Measurements from ENCODE around the gene PRC1. TPM values are rescaled to one million over a fixed set of nuclear protein-coding genes. Genes with fewer than 3 reads are reported as not detected.

The PRC1 gene
- total and polyA plus RNA-seq, 2 donors (not counting 1 experiment from before 2014, with no cell fraction given): 9.4 to 11.6 TPM

- H3K4me3 ChIP-seq (ENCODE audit: control extremely low read depth in 1 of 5, extremely low read depth in 1 of 5, insufficient read depth in 1 of 5, low read depth in 2 of 5, low read length in 4 of 5): no peak overlapping the region
- H3K27me3 ChIP-seq (replicated peaks in 1 of 4; ENCODE audit: control extremely low read depth in 1 of 4, control insufficient read depth in 3 of 4, insufficient read depth in 4 of 4, low read length in 3 of 4): no peaks in the 10 kb centered on the region
- H3K27ac ChIP-seq (ENCODE audit: low read length in 2 of 2): no peak overlapping the region
- H3K4me1 ChIP-seq (ENCODE audit: control insufficient read depth in 2 of 2, insufficient read depth in 2 of 2, low read length in 2 of 2): no peaks in the 10 kb centered on the region
- H3K4me2 ChIP-seq (replicated peaks; ENCODE audit: low read depth, low read length, poor library complexity, severe bottlenecking): no peak overlapping the region
- no peak for ATAC-seq (ENCODE audit: low read depth)
- intact Hi-C loops (cut with micrococcal nuclease): no loop called here
- H3K9ac ChIP-seq (ENCODE audit: low read length): no peak overlapping the region
- no peak for DNase-seq
- ChIA-PET POLR2A (no interaction called here), CTCF (interaction anchor here (0.6 to 0.7 kb wide), 2 partner anchors 14 to 649 kb away, joined by 3 to 4 read pairs; no protein-coding TSS in a partner anchor)
- peaks cover 0 to 13% of the 10 kb centered on the region in 2 experiments for H3K36me3 ChIP-seq (replicated peaks in 1 of 2; ENCODE audit: control extremely low read depth in 1 of 2, control insufficient read depth in 1 of 2, extremely low read depth in 1 of 2, insufficient read depth in 2 of 2, low read length in 1 of 2)
- H4K20me1 ChIP-seq (ENCODE audit: control insufficient read depth, insufficient read depth, low read length, poor library complexity, severe bottlenecking): no peaks in the 10 kb centered on the region
- H3K79me2 ChIP-seq (ENCODE audit: control insufficient read depth, insufficient read depth, low read length): no peaks in the 10 kb centered on the region
- no peak overlapping the region for H2AFZ ChIP-seq (ENCODE audit: insufficient read depth, low read depth, low read length, poor library complexity, severe bottlenecking)
- no peaks in the 10 kb centered on the region for H3K27me3 Mint-ChIP-seq
- whole genome bisulfite sequencing (ENCODE audit: insufficient coverage): 90% methylated on average over 4 of the region's 7 CpGs
- H3K4me3 Mint-ChIP-seq: no peak overlapping the region
- H3K27ac Mint-ChIP-seq: no peak overlapping the region
- no peaks in the 10 kb centered on the region for H3K9me3 ChIP-seq (ENCODE audit: control extremely low read depth in 1 of 3, control insufficient read depth in 2 of 3, insufficient read depth in 1 of 3, low read length in 2 of 3)
- TF ChIP-seq CTCF (IDR thresholded peaks at IDR 0.05) (no peak), EZH2 (IDR thresholded peaks at IDR 0.05; ENCODE audit: borderline replicate concordance, insufficient read depth, low read depth, low read length, poor library complexity, severe bottlenecking) (no peak)
- no peaks in the 10 kb centered on the region for H3K9me3 Mint-ChIP-seq (ENCODE audit: insufficient read depth)
- no peaks in the 10 kb centered on the region for H3K4me1 Mint-ChIP-seq
Observed at GRCh38 chr15:90970274-90970673, 24.1 kb downstream of the PRC1 start.

GRCh38 chr15:90968434-90968833, 25.9 kb downstream of the PRC1 start:
- Mint-ChIP-seq H3K27ac (no peak overlapping the region), H3K27me3 (no peaks in the 10 kb centered on the region), H3K4me1 (no peaks in the 10 kb centered on the region), H3K4me3 (no peak overlapping the region), H3K9me3 (ENCODE audit: insufficient read depth) (no peaks in the 10 kb centered on the region)
- Histone ChIP-seq H3K27ac (ENCODE audit: low read length in 2 of 2) (no peak overlapping the region), H4K20me1 (ENCODE audit: control insufficient read depth, insufficient read depth, low read length, poor library complexity, severe bottlenecking) (no peaks in the 10 kb centered on the region), H3K9me3 (ENCODE audit: control extremely low read depth in 1 of 3, control insufficient read depth in 2 of 3, insufficient read depth in 1 of 3, low read length in 2 of 3) (no peaks in the 10 kb centered on the region), H3K27me3 (replicated peaks in 1 of 4; ENCODE audit: control extremely low read depth in 1 of 4, control insufficient read depth in 3 of 4, insufficient read depth in 4 of 4, low read length in 3 of 4) (no peaks in the 10 kb centered on the region), H3K4me3 (ENCODE audit: control extremely low read depth in 1 of 5, extremely low read depth in 1 of 5, insufficient read depth in 1 of 5, low read depth in 2 of 5, low read length in 4 of 5) (no peak overlapping the region), H2AFZ (ENCODE audit: insufficient read depth, low read depth, low read length, poor library complexity, severe bottlenecking) (no peak overlapping the region), H3K36me3 (replicated peaks in 1 of 2; ENCODE audit: control extremely low read depth in 1 of 2, control insufficient read depth in 1 of 2, extremely low read depth in 1 of 2, insufficient read depth in 2 of 2, low read length in 1 of 2) (peaks cover 0 to 17% of the 10 kb centered on the region in 2 experiments), H3K9ac (ENCODE audit: low read length) (no peak overlapping the region), H3K4me2 (replicated peaks; ENCODE audit: low read depth, low read length, poor library complexity, severe bottlenecking) (no peak overlapping the region), H3K79me2 (ENCODE audit: control insufficient read depth, insufficient read depth, low read length) (no peaks in the 10 kb centered on the region), H3K4me1 (ENCODE audit: control insufficient read depth in 2 of 2, insufficient read depth in 2 of 2, low read length in 2 of 2) (no peaks in the 10 kb centered on the region)
- no peak for DNase-seq
- POLR2A ChIA-PET: no interaction called here
- intact Hi-C loops (cut with micrococcal nuclease): no loop called here
- CTCF ChIA-PET: interaction anchor here (1.0 to 1.8 kb wide), 2 partner anchors 12 to 13 kb away, joined by 4 to 8 read pairs; no protein-coding TSS in a partner anchor
- WGBS (ENCODE audit: insufficient coverage): 100% methylated on average over 1 of the region's 1 CpG
- ATAC-seq (ENCODE audit: low read depth): no peak
- TF ChIP-seq EZH2 (IDR thresholded peaks at IDR 0.05; ENCODE audit: borderline replicate concordance, insufficient read depth, low read depth, low read length, poor library complexity, severe bottlenecking): no peak
- TF ChIP-seq CTCF (IDR thresholded peaks at IDR 0.05): no peak
